GM21619 (cell line): ENCODE results near the gene VAV3.

ENCODE experiments used
- ATAC-seq: cut with Tn5 transposase; IDR thresholded peaks from one replicate; pipeline ENCODE4 v1.9.1; 2021; ENCODE audit not compliant: unreplicated experiment

Gene VAV3

GRCh38 chr1:107936498-107937481 lies 28.2 kb downstream of the VAV3 start:
- ATAC-seq, result peak; percentile 34

- peak; percentile 89 for ATAC-seq
Observed at GRCh38 chr1:107935396-107936064, 29.4 kb downstream of the VAV3 start.

- ATAC-seq, result peak; percentile 31
Observed at GRCh38 chr1:107934578-107934977, 30.4 kb downstream of the VAV3 start.

- no peak for ATAC-seq
Observed at GRCh38 chr1:107933736-107934135, 31.2 kb downstream of the VAV3 start.

- ATAC-seq, result no peak
Observed at GRCh38 chr1:107930292-107930691, 34.7 kb downstream of the VAV3 start.

GRCh38 chr1:107927820-107928219 lies 37.2 kb downstream of the VAV3 start:
- no peak for ATAC-seq

GRCh38 chr1:107926436-107927080 lies 38.4 kb downstream of the VAV3 start:
- ATAC-seq, result no peak

- no peak for ATAC-seq
Observed at GRCh38 chr1:107925565-107925964, 39.4 kb downstream of the VAV3 start.

- no peak for ATAC-seq
Observed at GRCh38 chr1:107920999-107921398, 44.0 kb downstream of the VAV3 start.

GRCh38 chr1:107920561-107920960 lies 44.4 kb downstream of the VAV3 start:
- ATAC-seq, result no peak

- ATAC-seq, result no peak
Observed at GRCh38 chr1:107919953-107920352, 45.0 kb downstream of the VAV3 start.

- ATAC-seq, result no peak
Observed at GRCh38 chr1:107914119-107914765, 50.7 kb downstream of the VAV3 start.

GRCh38 chr1:107912656-107913055 lies 52.3 kb downstream of the VAV3 start:
- ATAC-seq, result no peak

- ATAC-seq, result no peak
Observed at GRCh38 chr1:107900090-107900945, 64.7 kb downstream of the VAV3 start.

GRCh38 chr1:107899655-107900054 lies 65.3 kb downstream of the VAV3 start:
- ATAC-seq, result no peak

- no peak for ATAC-seq
Observed at GRCh38 chr1:107897438-107898345, 67.3 kb downstream of the VAV3 start.

- no peak for ATAC-seq
Observed at GRCh38 chr1:107896936-107897335, 68.0 kb downstream of the VAV3 start.

- ATAC-seq, result no peak
Observed at GRCh38 chr1:107896401-107896800, 68.6 kb downstream of the VAV3 start.
